A549 (cell line): Measurements from ENCODE around the gene CEBPZOS. TPM values are rescaled to one million over a fixed set of nuclear protein-coding genes. Genes with fewer than 3 reads are reported as not detected.
"Not testable (repeated sequence)": the region's sequence is repeated elsewhere in the genome, so short reads cannot be mapped to it uniquely, and the experiment has no call there.

Experiments used
- ATAC-seq, 2 experiments: fragments of 200-7000 bp in 1 of 2; fragments of >200 bp in 1 of 2; cut with Nextera tagmentation in 1 of 2; cut with Tn5 transposase in 1 of 2; 3 replicates each; pipeline versions ENCODE4 v1.8.0 to v1.9.1; 2018 to 2020; ENCODE audit warnings: mild to moderate bottlenecking in 1 of 2, moderate library complexity in 1 of 2
- CTCF ChIA-PET: fragments of 300-600 bp; sonication (Branson Sonifier 250); formaldehyde crosslinking; extraction: SDS; loops from one replicate; lab custom pipeline; 2021; ENCODE audit warnings: antibody characterized with exemption, inconsistent platforms; lab: Yijun Ruan, JAX
- POLR2A ChIA-PET: fragments of 350-600 bp; formaldehyde crosslinking; extraction: SDS; loops from one replicate; lab custom pipeline; 2021; ENCODE audit warnings: antibody characterized with exemption, inconsistent platforms; lab: Yijun Ruan, JAX
- DNase-seq, 2 experiments: peaks; one replicate each; pipeline versions ENCODE4 v3.0.0 to v3.0.0-alpha.2; 2011 to 2016; ENCODE audit warnings: low read depth in 1 of 2, low spot score in 1 of 2
- FAIRE-seq: peaks from 2 replicates; lab custom pipeline; 2011; peaks lifted over from hg19 to GRCh38; lab: Jason Lieb, UNC
- H3K27ac ChIP-seq, 2 experiments: fragments of >200 bp; sonication (Bioruptor Twin); formaldehyde crosslinking; 3 replicates each; pipeline ENCODE4 v1.5.1; 2016 to 2017
- H3K4me1 ChIP-seq: fragments of >200 bp; sonication (Bioruptor Twin); formaldehyde crosslinking; 3 replicates; pipeline ENCODE4 v1.6.1; 2016
- H3K4me2 ChIP-seq: fragments of >200 bp; sonication (Bioruptor Twin); formaldehyde crosslinking; 3 replicates; pipeline ENCODE4 v1.6.1; 2016
- H3K4me3 ChIP-seq: fragments of >200 bp; sonication (Bioruptor Twin); formaldehyde crosslinking; 3 replicates; pipeline ENCODE4 v1.5.1; 2016
- H3K9me3 ChIP-seq: fragments of >200 bp; sonication (Bioruptor Twin); formaldehyde crosslinking; 3 replicates; pipeline ENCODE4 v1.6.1; 2016
- BCL3 ChIP-seq: fragments of >200 bp; sonication (Bioruptor Twin); formaldehyde crosslinking; IDR thresholded peaks from 3 replicates; pipeline ENCODE4 v1.6.1; 2016
- BHLHE40 ChIP-seq: IDR thresholded peaks from 2 replicates; pipeline ENCODE4 v1.6.1; 2012; ENCODE audit warnings: low read depth, low read length, inconsistent platforms
- CHD4 ChIP-seq: fragments of 200-600 bp; sonication (generic); IDR thresholded peaks from 2 replicates; pipeline ENCODE4 v1.6.1; 2016; ENCODE audit warnings: antibody characterized with exemption, mild to moderate bottlenecking, borderline replicate concordance
- EHF ChIP-seq: fragments of 250-450 bp; sonication (Bioruptor Pico); IDR thresholded peaks from 2 replicates; pipeline ENCODE4 v1.5.0; 2020; ENCODE audit warnings: mild to moderate bottlenecking
- EHMT2 ChIP-seq: fragments of 200-600 bp; sonication (generic); IDR thresholded peaks from 2 replicates; pipeline ENCODE4 v1.6.1; 2016; ENCODE audit warnings: antibody characterized with exemption, low read depth, mild to moderate bottlenecking, moderate library complexity
- HDAC2 ChIP-seq: fragments of 200-600 bp; sonication (generic); IDR thresholded peaks from 2 replicates; pipeline ENCODE4 v1.6.1; 2016
- HEYL ChIP-seq: fragments of 250-450 bp; sonication (Bioruptor Pico); IDR thresholded peaks from 2 replicates; pipeline ENCODE4 v1.8.0; 2021; ENCODE audit warnings: mild to moderate bottlenecking, moderate library complexity
- JUNB ChIP-seq: fragments of >200 bp; sonication (Bioruptor Twin); formaldehyde crosslinking; IDR thresholded peaks from 2 replicates; pipeline ENCODE4 v1.6.1; 2016
- MAFK ChIP-seq: fragments of 450-650 bp; IDR thresholded peaks from 2 replicates; pipeline ENCODE4 v1.6.1; 2014; ENCODE audit not compliant: partially characterized antibody
- POLR2AphosphoS2 ChIP-seq: conservative IDR thresholded peaks from 2 replicates; pipeline ENCODE4 v1.6.1; 2012; ENCODE audit warnings: low read length, improper control_type of control experiment, inconsistent platforms
- SMC3 ChIP-seq: fragments of >200 bp; sonication (Bioruptor Twin); formaldehyde crosslinking; IDR thresholded peaks from 3 replicates; pipeline ENCODE4 v1.6.1; 2018; ENCODE audit warnings: inconsistent platforms
- SREBF2 ChIP-seq: fragments of 450-650 bp; IDR thresholded peaks from 2 replicates; pipeline ENCODE4 v1.6.1; 2014; ENCODE audit warnings: mild to moderate bottlenecking, moderate library complexity
- USF2 ChIP-seq: fragments of 450-650 bp; IDR thresholded peaks from 2 replicates; pipeline ENCODE4 v1.6.1; 2014; ENCODE audit warnings: antibody characterized with exemption
- WGBS: methylation state at CpG from one replicate; pipeline ENCODE4 v1.1.6; 2017; ENCODE audit errors: missing lambda C conversion rate; 5-methylcytosine and 5-hydroxymethylcytosine counted together
- polyA plus RNA-seq, 4 experiments: library from polyadenylated mRNA; depleted of rRNA in 3 of 4; stranded (reverse); fragments of >200 nt; fragmentation: RNase III in 1 of 4; extraction: RNeasy Plus Mini Kit Qiagen cat#74134 plus additional on column Dnase treatment in 1 of 4; gene quantifications; 2 replicates in 3 of 4; 3 replicates in 1 of 4; pipeline ENCODE4 v1.2.3, GENCODE V29; 2011 to 2017
- TF ChIP-seq, protein P1 (sequence below): fragments of 200-600 bp; sonication (generic); IDR thresholded peaks from 2 replicates; pipeline ENCODE4 v1.6.1; 2016; ENCODE audit warnings: antibody characterized with exemption, mild to moderate bottlenecking, moderate library complexity

Gene CEBPZOS
- polyA plus RNA-seq, 2 of the 4 experiments (the other 2 are of a cell fraction): 55.9 to 87.4 TPM

DNA sequence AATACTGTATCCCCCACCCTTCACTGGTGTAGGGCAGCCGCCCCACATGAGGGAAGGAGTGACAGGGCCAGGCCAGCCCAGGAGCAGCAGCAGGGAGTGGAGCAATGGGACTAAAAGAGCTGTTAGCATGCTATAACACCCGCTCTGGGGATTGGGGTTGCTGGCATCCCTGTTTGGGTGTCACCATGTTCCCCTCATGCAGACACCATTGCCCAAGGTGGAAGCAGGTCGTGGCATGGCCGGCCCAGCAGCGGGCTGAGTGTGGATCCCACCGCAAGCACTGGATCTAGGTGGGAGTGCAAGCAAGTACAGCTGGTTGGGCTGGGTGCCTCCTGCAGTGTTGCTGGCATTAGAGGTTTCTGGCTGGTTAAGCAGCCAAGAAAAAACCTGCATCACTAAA lies 4.5 kb upstream of the CEBPZOS start (continued):
- no peak for TF ChIP-seq EHF (CRISPR knock-in tag)
- no peak for TF ChIP-seq BHLHE40

DNA sequence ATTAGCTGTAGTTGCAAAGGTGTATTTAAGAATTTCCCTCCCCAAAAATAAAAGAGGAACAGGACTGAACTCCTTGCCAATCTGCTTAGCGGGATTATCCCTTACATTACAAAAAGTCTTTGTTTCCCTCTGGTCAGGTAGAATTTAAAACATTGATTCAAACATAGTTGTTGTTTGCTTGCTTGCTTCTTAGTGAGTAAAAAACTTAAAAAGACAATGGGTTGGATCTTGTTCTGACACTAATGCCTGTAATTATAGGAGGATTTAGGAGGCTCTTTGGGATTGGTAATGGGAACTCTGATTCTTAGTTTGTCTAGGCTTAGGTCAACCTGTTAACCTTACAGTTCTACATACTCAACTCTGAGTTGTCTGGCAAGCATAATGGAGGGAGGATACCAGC lies 3.7 kb upstream of the CEBPZOS start:
- no peak for DNase-seq
- Histone ChIP-seq H3K27ac (no peak overlapping the region), H3K4me2 (no peak overlapping the region), H3K9me3 (no peaks in the 10 kb centered on the region), H3K4me3 (no peak overlapping the region), H3K4me1 (peaks cover 23% of the 10 kb centered on the region)
- FAIRE-seq: no peak
- 93% methylated on average over 1 of the region's 1 CpG for WGBS
- TF ChIP-seq POLR2AphosphoS2 (no peak), SREBF2 (no peak), MAFK (no peak), USF2 (no peak), EHMT2 (no peak), SMC3 (no peak), CHD4 (no peak), HEYL (CRISPR knock-in tag) (no peak), JUNB (no peak)
- TF ChIP-seq, protein P1, sequence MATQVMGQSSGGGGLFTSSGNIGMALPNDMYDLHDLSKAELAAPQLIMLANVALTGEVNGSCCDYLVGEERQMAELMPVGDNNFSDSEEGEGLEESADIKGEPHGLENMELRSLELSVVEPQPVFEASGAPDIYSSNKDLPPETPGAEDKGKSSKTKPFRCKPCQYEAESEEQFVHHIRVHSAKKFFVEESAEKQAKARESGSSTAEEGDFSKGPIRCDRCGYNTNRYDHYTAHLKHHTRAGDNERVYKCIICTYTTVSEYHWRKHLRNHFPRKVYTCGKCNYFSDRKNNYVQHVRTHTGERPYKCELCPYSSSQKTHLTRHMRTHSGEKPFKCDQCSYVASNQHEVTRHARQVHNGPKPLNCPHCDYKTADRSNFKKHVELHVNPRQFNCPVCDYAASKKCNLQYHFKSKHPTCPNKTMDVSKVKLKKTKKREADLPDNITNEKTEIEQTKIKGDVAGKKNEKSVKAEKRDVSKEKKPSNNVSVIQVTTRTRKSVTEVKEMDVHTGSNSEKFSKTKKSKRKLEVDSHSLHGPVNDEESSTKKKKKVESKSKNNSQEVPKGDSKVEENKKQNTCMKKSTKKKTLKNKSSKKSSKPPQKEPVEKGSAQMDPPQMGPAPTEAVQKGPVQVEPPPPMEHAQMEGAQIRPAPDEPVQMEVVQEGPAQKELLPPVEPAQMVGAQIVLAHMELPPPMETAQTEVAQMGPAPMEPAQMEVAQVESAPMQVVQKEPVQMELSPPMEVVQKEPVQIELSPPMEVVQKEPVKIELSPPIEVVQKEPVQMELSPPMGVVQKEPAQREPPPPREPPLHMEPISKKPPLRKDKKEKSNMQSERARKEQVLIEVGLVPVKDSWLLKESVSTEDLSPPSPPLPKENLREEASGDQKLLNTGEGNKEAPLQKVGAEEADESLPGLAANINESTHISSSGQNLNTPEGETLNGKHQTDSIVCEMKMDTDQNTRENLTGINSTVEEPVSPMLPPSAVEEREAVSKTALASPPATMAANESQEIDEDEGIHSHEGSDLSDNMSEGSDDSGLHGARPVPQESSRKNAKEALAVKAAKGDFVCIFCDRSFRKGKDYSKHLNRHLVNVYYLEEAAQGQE: no peak
- no peak for ATAC-seq
- ChIA-PET CTCF (no interaction called here), POLR2A (no interaction called here)

GRCh38 chr2:37195862-37196319 lies 405 bp upstream of the CEBPZOS start:
- WGBS: 73% methylated on average over 20 of the region's 20 CpGs
- Histone ChIP-seq H3K4me2 (peak overlapping the region; percentile 99), H3K4me3 (peak overlapping the region; percentile 70), H3K4me1 (peaks cover 12% of the 10 kb centered on the region)
- H3K9me3 ChIP-seq, FAIRE-seq, DNase-seq: not testable (repeated sequence)
- CTCF ChIA-PET: interaction anchor here (0.7 to 2.5 kb wide), 3 partner anchors 11 to 38 kb away, joined by 3 to 8 read pairs (median 7); no protein-coding TSS in a partner anchor
- POLR2A ChIA-PET: interaction anchor here (1.0 to 1.2 kb wide), 2 partner anchors 38 to 39 kb away, joined by 4 to 5 read pairs; partner anchors contain the start of gene EIF2AK2
- ATAC-seq: peak in 1 of 2 experiments; percentile 17; a peak in 1 of 6 replicates
- peak; percentile 67; the same call in 1 of the 2 replicates for TF ChIP-seq CHD4
- TF ChIP-seq, all 56 proteins: peak for 1; not testable (repeated sequence) for 55
- H3K27ac ChIP-seq: peak overlapping the region; percentile 81 to 91

DNA sequence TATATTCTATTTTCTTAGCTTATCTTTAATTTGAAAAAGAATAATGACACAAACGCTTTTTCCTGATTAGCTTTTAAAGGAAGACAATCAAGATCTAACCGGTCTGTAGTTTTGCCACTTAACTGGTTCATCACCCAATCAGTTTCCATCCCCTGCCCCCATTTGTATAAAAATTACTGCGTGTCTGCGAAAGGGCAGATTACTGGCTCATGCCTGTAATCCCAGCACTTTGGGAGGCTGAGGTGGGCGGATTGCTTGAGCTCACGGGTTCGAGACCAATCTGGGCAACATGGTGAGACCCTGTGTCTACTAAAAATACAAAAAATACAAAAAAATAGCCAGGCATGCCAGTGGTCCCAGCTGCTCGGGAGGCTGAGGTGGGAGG lies 2.4 kb downstream of the CEBPZOS start:
- CTCF ChIA-PET: interaction anchor here (1.0 kb wide), 1 partner anchor 9 kb away, joined by 4 read pairs; no protein-coding TSS in a partner anchor
- H3K27ac ChIP-seq: no peak overlapping the region
- POLR2A ChIA-PET: no interaction called here
- FAIRE-seq (no peak), DNase-seq (no peak), ATAC-seq (no peak)
- H3K9me3 ChIP-seq: peaks cover 6% of the 10 kb centered on the region
- no peak overlapping the region for H3K4me3 ChIP-seq
- WGBS: 90% methylated on average over 8 of the region's 8 CpGs
- TF ChIP-seq HDAC2 (no peak), MAFK (no peak), BCL3 (no peak)
- TF ChIP-seq, protein P1: no peak
- peaks cover 12% of the 10 kb centered on the region for H3K4me1 ChIP-seq
- H3K4me2 ChIP-seq: no peak overlapping the region
